Caco-2 (cell line): ENCODE data around the gene ZDHHC3. TPM values are rescaled to one million over a fixed set of nuclear protein-coding genes. Genes with fewer than 3 reads are reported as not detected.

Experiments used
- BruUV-seq: library from RNA; stranded (reverse); fragments of 400-500 nt; replicated peaks from 2 replicates; lab custom pipeline; 2021; lab: Mats Ljungman, UMichigan
- CTCF ChIA-PET: fragments of 300-600 bp; sonication (Branson Sonifier 250); formaldehyde crosslinking; loops from one replicate; lab custom pipeline; 2022; ENCODE audit warnings: antibody characterized with exemption; lab: Charles Lee
- POLR2A ChIA-PET: fragments of 300-600 bp; sonication (Branson Sonifier 250); formaldehyde crosslinking; loops from one replicate; lab custom pipeline; 2022; ENCODE audit warnings: antibody characterized with exemption; lab: Charles Lee
- DNase-seq, 2 experiments: peaks; one replicate each; pipeline versions ENCODE4 v3.0.0 to v3.0.0-alpha.2; 2020 to 2022
- H3K27me3 ChIP-seq: replicated peaks from 2 replicates; pipeline ENCODE4 v1.6.0; 2011; ENCODE audit warnings: low read length; ENCODE audit not compliant: control insufficient read depth, insufficient read depth
- H3K36me3 ChIP-seq: 2 replicates; pipeline ENCODE4 v1.5.1; 2011; ENCODE audit warnings: low read length; ENCODE audit not compliant: control insufficient read depth, insufficient read depth
- H3K4me1 ChIP-seq: fragments of 250-450 bp; sonication (Bioruptor Pico); 2 replicates; pipeline ENCODE4 v1.5.1; 2020; ENCODE audit warnings: mild to moderate bottlenecking
- H3K4me3 ChIP-seq: 2 replicates; pipeline ENCODE4 v1.5.1; 2011; ENCODE audit warnings: low read depth, mild to moderate bottlenecking, control low read depth, low read length
- H3K9me3 ChIP-seq: fragments of 250-450 bp; sonication (Bioruptor Pico); 2 replicates; pipeline ENCODE4 v1.5.1; 2020; ENCODE audit warnings: mild to moderate bottlenecking, moderate library complexity
- H3K27ac Mint-ChIP-seq: one replicate; pipeline ENCODE4 v1.8.0; 2022; ENCODE audit warnings: mixed read lengths; ENCODE audit not compliant: unreplicated experiment
- H3K27me3 Mint-ChIP-seq: one replicate; pipeline ENCODE4 v1.8.0; 2022; ENCODE audit warnings: mixed read lengths; ENCODE audit not compliant: insufficient read depth, unreplicated experiment
- H3K36me3 Mint-ChIP-seq: one replicate; pipeline ENCODE4 v1.8.0; 2022; ENCODE audit warnings: mild to moderate bottlenecking, mixed read lengths; ENCODE audit not compliant: insufficient read depth, unreplicated experiment
- H3K4me1 Mint-ChIP-seq: one replicate; pipeline ENCODE4 v1.8.0; 2022; ENCODE audit warnings: low read depth, mixed read lengths; ENCODE audit not compliant: unreplicated experiment
- H3K4me3 Mint-ChIP-seq: one replicate; pipeline ENCODE4 v1.8.0; 2022; ENCODE audit warnings: mild to moderate bottlenecking, moderate library complexity, mixed read lengths; ENCODE audit not compliant: unreplicated experiment
- H3K9me3 Mint-ChIP-seq: one replicate; pipeline ENCODE4 v1.8.0; 2022; ENCODE audit warnings: mixed read lengths; ENCODE audit not compliant: unreplicated experiment
- CTCF ChIP-seq, 2 experiments: fragments of 200-600 bp in 1 of 2; IDR thresholded peaks; 1 replicate in 1 of 2; 2 replicates in 1 of 2; pipeline versions ENCODE4 v1.5.1 to v1.8.0; 2011 to 2022; ENCODE audit warnings: antibody characterized with exemption in 1 of 2, control low read depth in 1 of 2, inconsistent platforms in 1 of 2, low read depth in 1 of 2, low read length in 1 of 2, mild to moderate bottlenecking in 1 of 2, moderate library complexity in 1 of 2; ENCODE audit not compliant: insufficient read depth in 1 of 2, severe bottlenecking in 1 of 2, unreplicated experiment in 1 of 2
- intact Hi-C: fragments of 100-400 bp; cut with micrococcal nuclease; formaldehyde crosslinking; loops from one replicate; pipeline ENCODE4 v1.10.0; 2022; ENCODE audit not compliant: unreplicated experiment
- total RNA-seq: library from RNA; stranded (reverse); gene quantifications from 2 replicates; pipeline ENCODE4 v1.2.3, GENCODE V29; 2022

The ZDHHC3 gene
- total RNA-seq, 1 experiment from 2014 or later: 71.3 TPM

GRCh38 chr3:45000823-45001222, 24.8 kb upstream of the ZDHHC3 start:
- Mint-ChIP-seq H3K4me3 (no peak overlapping the region), H3K9me3 (no peaks in the 10 kb centered on the region), H3K27ac (no peak overlapping the region), H3K4me1 (peaks cover 10% of the 10 kb centered on the region), H3K27me3 (no peaks in the 10 kb centered on the region), H3K36me3 (peaks cover 78% of the 10 kb centered on the region)
- no peak overlapping the region for H3K4me3 ChIP-seq
- intact Hi-C loops: no loop called here
- no peak for DNase-seq
- no peaks in the 10 kb centered on the region for H3K27me3 ChIP-seq
- no peaks in the 10 kb centered on the region for H3K9me3 ChIP-seq
- H3K36me3 ChIP-seq: peaks cover 5% of the 10 kb centered on the region
- BruUV-seq: no TSS peak
- TF ChIP-seq CTCF (IDR thresholded peaks at IDR 0.05; ENCODE audit: insufficient read depth in 1 of 2, low read depth in 1 of 2, low read length in 1 of 2, severe bottlenecking in 1 of 2, unreplicated experiment in 1 of 2): no peak
- H3K4me1 ChIP-seq: peaks cover 13% of the 10 kb centered on the region
- CTCF ChIA-PET: no interaction called here
- POLR2A ChIA-PET: no interaction called here

- no peaks in the 10 kb centered on the region for H3K9me3 Mint-ChIP-seq
- no peak overlapping the region for H3K27ac Mint-ChIP-seq
- BruUV-seq: no TSS peak
- H3K27me3 Mint-ChIP-seq: no peaks in the 10 kb centered on the region
- ChIA-PET POLR2A (no interaction called here), CTCF (no interaction called here)
- Histone ChIP-seq H3K36me3 (peaks cover 5% of the 10 kb centered on the region), H3K4me3 (no peak overlapping the region), H3K27me3 (no peaks in the 10 kb centered on the region), H3K9me3 (no peaks in the 10 kb centered on the region), H3K4me1 (peaks cover 21% of the 10 kb centered on the region)
- peaks cover 68% of the 10 kb centered on the region for H3K36me3 Mint-ChIP-seq
- no peak for DNase-seq
- TF ChIP-seq CTCF (IDR thresholded peaks at IDR 0.05; ENCODE audit: insufficient read depth in 1 of 2, low read depth in 1 of 2, low read length in 1 of 2, severe bottlenecking in 1 of 2, unreplicated experiment in 1 of 2): no peak
- intact Hi-C loops: no loop called here
- peaks cover 14% of the 10 kb centered on the region for H3K4me1 Mint-ChIP-seq
- no peak overlapping the region for H3K4me3 Mint-ChIP-seq
Measured at GRCh38 chr3:44999782-45000181, 23.8 kb upstream of the ZDHHC3 start.

- ChIA-PET CTCF (no interaction called here), POLR2A (no interaction called here)
- H3K4me1 ChIP-seq: peaks cover 35% of the 10 kb centered on the region
- TF ChIP-seq CTCF (IDR thresholded peaks at IDR 0.05; ENCODE audit: insufficient read depth in 1 of 2, low read depth in 1 of 2, low read length in 1 of 2, severe bottlenecking in 1 of 2, unreplicated experiment in 1 of 2): no peak
- H3K27me3 Mint-ChIP-seq: no peaks in the 10 kb centered on the region
- H3K9me3 ChIP-seq: no peaks in the 10 kb centered on the region
- intact Hi-C loops: no loop called here
- H3K4me3 Mint-ChIP-seq: peak overlapping the region; percentile 30
- H3K4me1 Mint-ChIP-seq: peaks cover 31% of the 10 kb centered on the region
- peak overlapping the region; percentile 55 for H3K27ac Mint-ChIP-seq
- BruUV-seq: no TSS peak
- H3K27me3 ChIP-seq: no peaks in the 10 kb centered on the region
- H3K9me3 Mint-ChIP-seq: no peaks in the 10 kb centered on the region
- H3K36me3 Mint-ChIP-seq: peaks cover 54% of the 10 kb centered on the region
- peak in 1 of 2 experiments; percentile 55 for DNase-seq
- no peak overlapping the region for H3K4me3 ChIP-seq
- H3K36me3 ChIP-seq: peaks cover 1% of the 10 kb centered on the region; the same call in 1 of the 2 replicates
Measured at GRCh38 chr3:44996556-44996969, 20.6 kb upstream of the ZDHHC3 start.
